Tibial nerve (tissue), 3 donors: ENCODE measurements around the gene LDAH.

Experiments
- POLR2A ChIP-seq, 2 donors: fragments of 450-650 bp; IDR thresholded peaks; one replicate each; pipeline ENCODE4 v1.6.1; 2017; ENCODE audit warnings: antibody characterized with exemption in 2 of 2, mild to moderate bottlenecking in 2 of 2, moderate library complexity in 2 of 2
- TF ChIP-seq, protein P1 (sequence below), 5 experiments: fragments of 200-600 bp in 3 of 5; fragments of 450-650 bp in 2 of 5; sonication (generic) in 3 of 5; IDR thresholded peaks; one replicate each; pipeline ENCODE4 v1.5.1; 2016 to 2019; ENCODE audit warnings: antibody characterized with exemption in 5 of 5, mild to moderate bottlenecking in 3 of 5, moderate library complexity in 2 of 5

DNA sequence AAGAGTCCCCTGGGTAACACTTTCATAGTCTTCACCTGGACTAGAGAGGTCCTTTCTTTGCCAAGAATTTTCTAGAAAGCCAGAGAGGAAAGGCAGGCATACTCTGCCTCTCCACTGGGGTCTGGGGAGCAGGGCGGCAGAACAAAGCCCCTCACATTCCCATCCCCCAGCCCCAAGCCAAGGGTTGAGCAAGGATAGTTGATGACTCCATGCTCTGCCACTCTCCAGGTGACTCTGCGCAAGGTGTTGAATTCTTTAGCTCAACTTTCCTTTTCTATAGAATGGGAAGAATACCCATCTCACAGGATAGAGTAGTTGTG lies 158.9 kb downstream of the LDAH start:
- TF ChIP-seq, protein P1, sequence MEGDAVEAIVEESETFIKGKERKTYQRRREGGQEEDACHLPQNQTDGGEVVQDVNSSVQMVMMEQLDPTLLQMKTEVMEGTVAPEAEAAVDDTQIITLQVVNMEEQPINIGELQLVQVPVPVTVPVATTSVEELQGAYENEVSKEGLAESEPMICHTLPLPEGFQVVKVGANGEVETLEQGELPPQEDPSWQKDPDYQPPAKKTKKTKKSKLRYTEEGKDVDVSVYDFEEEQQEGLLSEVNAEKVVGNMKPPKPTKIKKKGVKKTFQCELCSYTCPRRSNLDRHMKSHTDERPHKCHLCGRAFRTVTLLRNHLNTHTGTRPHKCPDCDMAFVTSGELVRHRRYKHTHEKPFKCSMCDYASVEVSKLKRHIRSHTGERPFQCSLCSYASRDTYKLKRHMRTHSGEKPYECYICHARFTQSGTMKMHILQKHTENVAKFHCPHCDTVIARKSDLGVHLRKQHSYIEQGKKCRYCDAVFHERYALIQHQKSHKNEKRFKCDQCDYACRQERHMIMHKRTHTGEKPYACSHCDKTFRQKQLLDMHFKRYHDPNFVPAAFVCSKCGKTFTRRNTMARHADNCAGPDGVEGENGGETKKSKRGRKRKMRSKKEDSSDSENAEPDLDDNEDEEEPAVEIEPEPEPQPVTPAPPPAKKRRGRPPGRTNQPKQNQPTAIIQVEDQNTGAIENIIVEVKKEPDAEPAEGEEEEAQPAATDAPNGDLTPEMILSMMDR (IDR thresholded peaks at IDR 0.05) = no peak
- TF ChIP-seq POLR2A (IDR thresholded peaks at IDR 0.05) = no peak
